Stomach (tissue), 9 donors: ENCODE data around the gene DZIP1L. TPM values are rescaled to one million over a fixed set of nuclear protein-coding genes. Genes with fewer than 3 reads are reported as not detected.
A peak's percentile ranks its signal among the peaks of the same experiment; 100 is the strongest.

ENCODE experiments used
- DNase-seq, 2 donors: peaks; one replicate each; pipeline versions ENCODE4 v3.0.0 to v3.0.0-alpha.2; 2013 to 2019
- H3K27ac ChIP-seq, 5 donors: fragments of 200-600 bp in 4 of 5; sonication (generic) in 4 of 5; one replicate each; pipeline ENCODE4 v1.5.1; 2013 to 2019; ENCODE audit warnings: mild to moderate bottlenecking in 1 of 5, moderate library complexity in 1 of 5
- H3K27me3 ChIP-seq, 3 donors: fragments of 200-600 bp; sonication (generic); one replicate each; pipeline ENCODE4 v1.5.1; 2017 to 2019; ENCODE audit warnings: mixed run types in 1 of 3
- H3K36me3 ChIP-seq, 4 donors: fragments of 200-600 bp; sonication (generic); 1 replicate in 3 of 4; 2 replicates in 1 of 4; pipeline ENCODE4 v1.5.1; 2016 to 2019
- H3K4me1 ChIP-seq, 4 donors: fragments of 200-600 bp; sonication (generic); one replicate each; pipeline ENCODE4 v1.5.1; 2016 to 2019
- H3K4me3 ChIP-seq, 4 donors: fragments of 200-600 bp; sonication (generic) in 3 of 4; one replicate each; pipeline ENCODE4 v1.5.1; 2016 to 2019; ENCODE audit warnings: mild to moderate bottlenecking in 1 of 4
- H3K9me3 ChIP-seq, 4 donors: fragments of 200-600 bp; sonication (generic); one replicate each; pipeline ENCODE4 v1.5.1; 2016 to 2019
- CTCF ChIP-seq, 7 experiments: fragments of 450-650 bp in 4 of 7; fragments of 200-600 bp in 3 of 7; sonication (generic) in 3 of 7; IDR thresholded peaks; one replicate each; pipeline ENCODE4 v1.5.1; 2016 to 2019; ENCODE audit warnings: antibody characterized with exemption in 7 of 7, control low read depth in 2 of 7, mild to moderate bottlenecking in 1 of 7
- EP300 ChIP-seq: sonication (generic); formaldehyde crosslinking; IDR thresholded peaks from one replicate; pipeline ENCODE4 v1.6.1; 2017; ENCODE audit warnings: antibody characterized with exemption
- POLR2A ChIP-seq, 4 donors: fragments of 450-650 bp; IDR thresholded peaks; one replicate each; pipeline ENCODE4 v1.6.1; 2016; ENCODE audit warnings: antibody characterized with exemption in 4 of 4, control low read depth in 2 of 4, mild to moderate bottlenecking in 1 of 4, moderate library complexity in 1 of 4
- POLR2AphosphoS5 ChIP-seq, 3 donors: sonication (generic); formaldehyde crosslinking; IDR thresholded peaks; one replicate each; pipeline ENCODE4 v1.6.1; 2016; ENCODE audit warnings: antibody characterized with exemption in 3 of 3
- WGBS, 5 donors: extraction: QIAGEN DNeasy Blood & Tissue Kit in 3 of 5; methylation state at CpG; one replicate each; pipeline versions ENCODE4 v1.1.5 to v1.1.7; 2013 to 2018; 5-methylcytosine and 5-hydroxymethylcytosine counted together
- intact Hi-C: fragments of 100-400 bp; cut with DNase I; formaldehyde crosslinking; loops from one replicate; pipeline ENCODE4 v1.15.1; 2023; ENCODE audit warnings: low total_unique reads
- polyA plus RNA-seq, 3 donors: library from polyadenylated mRNA; stranded (reverse); fragments of 200-250 nt; gene quantifications; one replicate each; pipeline ENCODE4 v1.2.3, GENCODE V29; 2013
- total RNA-seq, 5 donors: library from RNA; depleted of rRNA; stranded (reverse); fragments of >200 nt; gene quantifications; one replicate each; pipeline versions ENCODE4 v1.1.0 to v1.2.3, GENCODE V29; 2014 to 2016
- donor health status: healthy with polysubstance abuse.
- donor health status: Bipolar disorder and iron deficiency.
- donor health status: healthy.

The DZIP1L gene
- total and polyA plus RNA-seq, 8 donors, result 0.29 to 41.9 (median 5.9) TPM

- peaks cover 0 to 46% (median 39%) of the 10 kb centered on the region in 4 donors for H3K36me3 ChIP-seq
- 45 to 93% (median 63%) methylated on average over 1 to 2 of the region's 2 CpGs for WGBS, 5 donors
- no peaks in the 10 kb centered on the region for H3K4me1 ChIP-seq
- H3K4me3 ChIP-seq, result no peak overlapping the region
- intact Hi-C loops, result no loop called here
- TF ChIP-seq POLR2AphosphoS5 (IDR thresholded peaks at IDR 0.05) (no peak), POLR2A (IDR thresholded peaks at IDR 0.05) (no peak), CTCF (IDR thresholded peaks at IDR 0.05) (no peak)
- DNase-seq, result no peak
- no peaks in the 10 kb centered on the region for H3K27me3 ChIP-seq
- H3K27ac ChIP-seq, result no peak overlapping the region
- H3K9me3 ChIP-seq, result no peaks in the 10 kb centered on the region
These were observed 54.6 kb downstream of the DZIP1L start for GRCh38 chr3:138060792-138061191.

GRCh38 chr3:138059261-138059660, 56.1 kb downstream of the DZIP1L start:
- no peaks in the 10 kb centered on the region for H3K4me1 ChIP-seq
- no peak overlapping the region for H3K27ac ChIP-seq
- H3K27me3 ChIP-seq, result no peaks in the 10 kb centered on the region
- H3K9me3 ChIP-seq, result no peaks in the 10 kb centered on the region
- DNase-seq, result peak in 1 of 2 donors; percentile 39
- intact Hi-C loops, result loop anchor here (10.0 kb wide), 1 partner anchor 954 kb away; no protein-coding TSS in a partner anchor
- TF ChIP-seq CTCF (IDR thresholded peaks at IDR 0.05) (no peak), POLR2AphosphoS5 (IDR thresholded peaks at IDR 0.05) (no peak), POLR2A (IDR thresholded peaks at IDR 0.05) (no peak), EP300 (no peak)
- no peak overlapping the region for H3K4me3 ChIP-seq
- peaks cover 0 to 32% (median 25%) of the 10 kb centered on the region in 4 donors for H3K36me3 ChIP-seq

- Histone ChIP-seq H3K27me3 (no peaks in the 10 kb centered on the region), H3K9me3 (no peaks in the 10 kb centered on the region), H3K4me3 (no peak overlapping the region), H3K36me3 (peaks cover 0 to 13% (median 6%) of the 10 kb centered on the region in 4 donors), H3K27ac (no peak overlapping the region), H3K4me1 (no peaks in the 10 kb centered on the region)
- TF ChIP-seq CTCF (IDR thresholded peaks at IDR 0.05), result no peak
- no peak for TF ChIP-seq POLR2AphosphoS5 (IDR thresholded peaks at IDR 0.05)
- TF ChIP-seq POLR2A (IDR thresholded peaks at IDR 0.05), result no peak
- TF ChIP-seq EP300, result no peak
- WGBS, 5 donors, result 46 to 75% (median 62%) methylated on average over 3 of the region's 3 CpGs
- no peak for DNase-seq
- intact Hi-C loops, result loop anchor here (10.0 kb wide), 1 partner anchor 953 kb away; no protein-coding TSS in a partner anchor
These were observed 58.0 kb downstream of the DZIP1L start for GRCh38 chr3:138057384-138057783.

GRCh38 chr3:138054057-138054456, 61.4 kb downstream of the DZIP1L start:
- intact Hi-C loops, result loop anchor here (10.0 kb wide), 1 partner anchor 949 kb away; no protein-coding TSS in a partner anchor
- no peak overlapping the region for H3K4me3 ChIP-seq
- no peaks in the 10 kb centered on the region for H3K27me3 ChIP-seq
- H3K36me3 ChIP-seq, result no peaks in the 10 kb centered on the region
- no peaks in the 10 kb centered on the region for H3K4me1 ChIP-seq
- TF ChIP-seq EP300 (no peak), POLR2A (IDR thresholded peaks at IDR 0.05) (no peak), POLR2AphosphoS5 (IDR thresholded peaks at IDR 0.05) (no peak), CTCF (IDR thresholded peaks at IDR 0.05) (no peak)
- WGBS, 5 donors, result 82 to 97% (median 91%) methylated on average over 1 of the region's 1 CpG
- no peak for DNase-seq
- H3K27ac ChIP-seq, result no peak overlapping the region
- no peaks in the 10 kb centered on the region for H3K9me3 ChIP-seq
